Measurements from ENCODE around the gene KRTAP12-4. TPM values are rescaled to one million over a fixed set of nuclear protein-coding genes. Genes with fewer than 3 reads are reported as not detected.

The KRTAP12-4 gene, protein sequence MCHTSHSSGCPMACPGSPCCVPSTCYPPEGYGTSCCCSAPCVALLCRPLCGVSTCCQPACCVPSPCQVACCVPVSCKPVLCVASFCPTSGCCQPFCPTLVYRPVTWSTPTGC
- total RNA-seq (2022; extraction: Qiagen RNA extraction; ENCODE audit: low read depth): not detected in 5 replicates

DNA sequence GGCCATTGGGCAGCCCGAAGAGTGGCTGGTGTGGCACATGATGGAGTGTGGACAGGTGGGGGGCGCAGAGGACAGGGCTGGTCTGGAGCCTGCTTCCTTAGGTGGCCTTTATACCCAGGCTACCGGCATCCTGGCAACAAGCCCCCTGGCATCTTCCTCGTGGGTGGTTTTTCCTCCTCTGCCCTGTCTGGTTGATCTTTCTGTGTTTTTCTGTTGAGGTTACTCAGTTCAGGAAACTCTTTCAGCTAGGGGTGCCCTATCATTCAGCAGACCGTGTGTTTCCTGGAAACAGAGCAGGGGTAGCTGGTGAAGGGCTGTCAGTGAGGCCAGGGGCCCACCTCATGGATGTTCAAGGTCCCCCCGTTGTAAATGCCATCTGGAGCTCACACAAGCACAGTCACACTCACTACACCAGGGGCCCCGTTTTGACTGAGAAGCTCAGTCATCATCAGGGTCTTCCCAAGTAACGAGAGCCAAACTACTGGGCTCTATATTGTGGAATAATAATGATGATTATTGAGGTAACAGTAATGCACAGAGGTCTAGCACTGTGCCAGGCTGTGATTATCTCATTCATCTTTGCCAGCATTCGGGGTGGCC, at the start of gene KRTAP12-4:
Gene KRTAP12-4 (minus strand): TSS at position 84 of the 600 bp plus-strand sequence. CDS start 45 bp downstream, at position 39.

DNA sequence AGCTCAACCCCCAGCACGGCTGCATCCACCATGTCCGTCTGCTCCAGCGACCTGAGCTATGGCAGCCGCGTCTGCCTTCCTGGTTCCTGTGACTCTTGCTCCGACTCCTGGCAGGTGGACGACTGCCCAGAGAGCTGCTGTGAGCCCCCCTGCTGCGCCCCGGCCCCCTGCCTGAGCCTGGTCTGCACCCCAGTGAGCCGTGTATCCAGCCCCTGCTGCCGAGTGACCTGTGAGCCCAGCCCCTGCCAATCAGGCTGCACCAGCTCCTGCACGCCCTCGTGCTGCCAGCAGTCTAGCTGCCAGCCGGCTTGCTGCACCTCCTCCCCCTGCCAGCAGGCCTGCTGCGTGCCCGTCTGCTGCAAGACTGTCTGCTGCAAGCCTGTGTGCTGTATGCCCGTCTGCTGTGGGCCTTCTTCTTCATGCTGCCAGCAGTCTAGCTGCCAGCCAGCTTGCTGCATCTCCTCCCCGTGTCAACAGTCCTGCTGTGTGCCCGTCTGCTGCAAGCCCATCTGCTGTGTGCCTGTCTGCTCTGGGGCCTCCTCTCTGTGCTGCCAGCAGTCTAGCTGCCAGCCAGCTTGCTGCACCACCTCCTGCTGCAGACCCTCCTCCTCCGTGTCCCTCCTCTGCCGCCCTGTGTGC, 42.8 kb upstream of the KRTAP12-4 start, which contains the start of gene KRTAP10-12:
Gene KRTAP10-12 (plus strand): TSS at position 1 of the 639 bp plus-strand sequence. CDS start 30 bp downstream, at position 31.

DNA sequence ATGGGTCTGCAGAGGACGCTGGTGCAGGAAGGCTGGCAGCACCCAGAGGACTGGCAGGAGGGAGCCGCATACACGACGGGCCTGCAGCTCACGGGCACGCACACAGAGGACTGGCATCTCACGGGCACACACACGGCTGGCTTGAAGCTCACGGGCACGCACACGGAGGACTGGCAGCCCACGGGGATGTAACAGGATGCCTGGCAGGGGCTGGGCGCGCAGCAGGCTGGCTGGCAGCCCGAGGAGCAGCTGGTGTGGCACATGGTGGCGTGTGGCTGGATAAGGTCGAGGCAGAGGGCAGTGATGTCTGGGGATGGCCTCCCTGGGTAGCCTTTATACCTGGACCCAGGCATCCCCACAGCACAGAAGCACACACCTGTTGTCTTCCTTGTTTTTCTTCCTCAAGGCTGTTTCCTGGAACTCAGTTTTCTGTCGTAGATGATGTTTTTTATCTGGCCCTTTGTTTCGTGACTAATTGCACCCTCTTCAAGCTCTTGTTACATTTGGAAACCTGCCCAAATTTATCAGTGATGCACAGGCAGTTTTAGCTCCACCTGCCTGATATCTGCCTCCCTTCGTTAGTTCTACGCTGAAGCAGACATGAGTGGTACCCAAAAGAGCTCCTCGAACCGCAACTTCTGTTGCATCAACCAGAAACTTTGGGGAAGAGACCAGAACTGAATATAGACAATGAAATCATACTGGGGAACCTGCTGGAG, 27.6 kb upstream of the KRTAP12-4 start, which contains the start of gene KRTAP12-1:
Gene KRTAP12-1 (minus strand): TSS at position 303 of the 719 bp plus-strand sequence. CDS start 40 bp downstream, at position 263.

DNA sequence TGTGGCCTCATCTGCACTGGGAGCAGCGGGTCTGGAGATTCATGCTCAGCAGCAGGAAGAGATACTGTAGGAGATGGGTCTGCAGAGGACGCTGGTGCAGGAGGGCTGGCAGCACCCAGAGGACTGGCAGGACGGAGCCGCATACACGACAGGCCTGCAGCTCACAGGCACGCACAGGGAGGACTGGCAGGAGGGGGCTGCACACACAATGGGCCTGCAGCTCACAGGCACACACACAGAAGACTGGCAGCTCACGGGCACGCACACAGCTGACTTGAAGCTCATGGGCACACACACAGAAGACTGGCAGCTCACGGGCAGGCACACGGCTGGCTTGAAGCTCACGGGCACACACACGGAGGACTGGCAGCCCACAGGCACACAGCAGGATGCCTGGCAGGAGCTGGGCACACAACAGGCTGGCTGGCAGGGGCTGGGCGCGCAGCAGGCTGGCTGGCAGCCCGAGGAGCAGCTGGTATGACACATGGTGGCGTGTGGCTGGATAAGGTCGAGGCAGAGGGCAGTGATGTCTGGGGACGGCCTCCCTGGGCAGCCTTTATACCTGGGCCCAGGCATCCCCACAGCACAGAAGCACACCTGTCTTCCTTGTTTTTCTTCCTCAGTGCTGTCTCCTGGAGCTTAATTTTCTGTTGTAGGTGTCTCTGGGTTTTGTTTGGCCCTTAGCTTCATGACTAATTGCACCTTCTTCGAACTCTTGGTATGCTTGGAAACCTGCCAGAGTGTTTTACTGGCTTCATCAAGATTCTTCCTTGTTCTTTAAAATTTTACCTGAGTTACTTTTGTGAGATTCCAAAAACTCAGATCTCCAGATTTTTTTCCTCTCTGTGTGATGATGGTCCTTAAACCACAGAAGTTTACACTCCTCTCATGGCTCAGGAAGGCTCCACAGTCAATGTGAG, 12.2 kb upstream of the KRTAP12-4 start, which contains the start of gene KRTAP12-2:
Gene KRTAP12-2 (minus strand): TSS at position 527 of the 920 bp plus-strand sequence. CDS start 41 bp downstream, at position 486.

DNA sequence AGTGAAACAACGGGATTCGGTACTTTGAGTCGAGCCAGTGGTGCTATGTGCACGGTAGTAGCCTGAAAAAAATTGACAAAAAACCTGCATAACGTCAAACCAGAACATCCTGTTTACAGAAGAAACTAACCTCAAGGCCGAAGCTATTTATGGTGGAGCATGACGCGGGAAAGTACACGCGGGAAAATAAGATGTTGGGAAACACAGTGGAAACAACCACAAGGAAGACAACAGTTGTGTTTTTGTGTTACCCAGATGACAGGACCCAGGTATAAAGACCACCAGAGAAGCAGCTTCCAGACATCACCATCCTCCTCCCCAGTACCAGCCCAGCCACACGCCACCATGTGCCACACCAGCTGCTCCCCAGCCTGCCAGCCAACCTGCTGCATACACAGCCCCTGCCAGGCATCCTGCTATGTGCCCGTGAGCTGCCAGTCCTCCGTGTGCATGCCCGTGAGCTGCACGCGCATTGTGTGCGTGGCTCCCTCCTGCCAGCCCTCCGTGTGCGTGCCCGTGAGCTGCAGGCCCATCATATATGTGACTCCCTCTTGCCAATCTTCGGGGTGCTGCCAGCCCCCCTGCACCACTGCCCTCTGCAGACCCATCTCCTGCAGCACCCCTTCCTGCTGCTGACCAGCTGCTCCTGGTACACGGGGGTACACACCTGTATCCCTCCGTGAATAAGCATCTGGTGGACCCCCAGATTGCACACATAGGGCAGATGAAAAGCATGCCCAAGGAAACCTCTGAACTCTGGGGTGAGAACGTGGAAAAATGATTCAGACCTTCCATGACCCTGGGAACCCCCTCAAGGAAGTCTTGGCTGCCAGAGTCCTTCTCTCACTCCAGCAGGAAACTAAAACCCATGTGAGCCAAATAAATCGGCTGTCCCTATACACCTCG, 3.4 kb upstream of the KRTAP12-4 start, which contains the start of gene KRTAP12-3:
Gene KRTAP12-3 (plus strand): TSS at position 298 of the 906 bp plus-strand sequence. CDS start 48 bp downstream, at position 346.

DNA sequence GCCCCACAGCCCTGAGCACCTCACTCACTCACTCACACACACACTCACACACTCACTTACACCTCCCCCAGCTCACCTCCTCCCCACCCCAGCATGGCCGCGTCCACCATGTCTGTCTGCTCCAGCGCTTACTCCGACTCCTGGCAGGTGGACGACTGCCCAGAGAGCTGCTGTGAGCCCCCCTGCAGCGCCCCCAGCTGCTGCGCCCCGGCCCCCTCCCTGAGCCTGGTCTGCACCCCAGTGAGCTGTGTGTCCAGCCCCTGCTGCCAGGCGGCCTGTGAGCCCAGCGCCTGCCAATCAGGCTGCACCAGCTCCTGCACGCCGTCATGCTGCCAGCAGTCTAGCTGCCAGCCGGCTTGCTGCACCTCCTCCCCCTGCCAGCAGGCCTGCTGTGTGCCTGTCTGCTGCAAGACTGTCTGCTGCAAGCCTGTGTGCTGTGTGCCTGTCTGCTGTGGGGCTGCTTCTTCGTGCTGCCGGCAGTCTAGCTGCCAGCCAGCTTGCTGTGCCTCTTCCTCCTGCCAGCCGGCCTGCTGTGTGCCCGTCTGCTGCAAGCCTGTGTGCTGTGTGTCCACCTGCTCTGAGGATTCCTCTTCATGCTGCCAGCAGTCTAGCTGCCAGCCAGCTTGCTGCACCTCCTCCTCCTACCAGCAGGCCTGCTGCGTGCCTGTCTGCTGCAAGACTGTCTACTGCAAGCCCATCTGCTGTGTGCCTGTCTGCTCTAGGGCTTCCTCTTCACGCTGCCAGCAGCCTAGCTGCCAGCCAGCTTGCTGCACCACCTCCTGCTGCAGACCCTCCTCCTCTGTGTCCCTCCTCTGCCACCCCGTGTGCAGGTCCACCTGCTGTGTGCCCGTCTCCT, 7.9 kb downstream of the KRTAP12-4 start, which contains the start of gene KRTAP10-11:
Gene KRTAP10-11 (plus strand): TSS at position 49 of the 856 bp plus-strand sequence. CDS start 45 bp downstream, at position 94.

DNA sequence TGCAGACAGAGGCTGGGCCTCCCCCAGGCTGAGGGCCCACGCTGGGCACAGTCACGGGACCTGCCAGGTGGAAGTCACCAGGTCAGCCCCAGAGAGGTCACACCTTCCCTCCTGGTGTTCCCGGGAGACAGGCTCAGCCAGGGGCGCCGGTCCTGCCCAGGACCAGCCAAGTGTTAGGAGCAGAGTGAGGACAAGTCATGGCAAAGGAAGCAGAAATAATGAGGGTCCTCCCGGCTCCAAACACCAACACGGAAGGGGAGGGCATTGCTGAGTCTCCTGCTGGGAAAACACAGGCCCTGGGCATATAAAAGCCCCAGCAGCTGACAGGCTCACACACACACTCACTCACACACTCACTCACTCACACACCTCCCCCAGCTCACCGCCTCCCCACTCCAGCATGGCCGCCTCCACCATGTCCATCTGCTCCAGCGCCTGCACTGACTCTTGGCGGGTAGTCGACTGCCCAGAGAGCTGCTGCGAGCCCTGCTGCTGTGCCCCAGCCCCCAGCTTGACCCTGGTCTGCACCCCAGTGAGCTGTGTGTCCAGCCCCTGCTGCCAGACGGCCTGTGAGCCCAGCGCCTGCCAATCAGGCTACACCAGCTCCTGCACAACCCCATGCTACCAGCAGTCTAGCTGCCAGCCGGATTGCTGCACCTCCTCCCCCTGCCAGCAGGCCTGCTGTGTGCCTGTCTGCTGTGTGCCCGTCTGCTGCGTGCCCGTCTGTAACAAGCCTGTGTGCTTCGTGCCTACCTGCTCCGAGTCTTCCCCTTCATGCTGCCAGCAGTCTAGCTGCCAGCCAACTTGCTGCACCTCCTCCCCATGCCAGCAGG, 17.2 kb downstream of the KRTAP12-4 start, which contains the start of gene KRTAP10-10:
Gene KRTAP10-10 (plus strand): TSS at position 339 of the 833 bp plus-strand sequence. CDS start 62 bp downstream, at position 401.

DNA sequence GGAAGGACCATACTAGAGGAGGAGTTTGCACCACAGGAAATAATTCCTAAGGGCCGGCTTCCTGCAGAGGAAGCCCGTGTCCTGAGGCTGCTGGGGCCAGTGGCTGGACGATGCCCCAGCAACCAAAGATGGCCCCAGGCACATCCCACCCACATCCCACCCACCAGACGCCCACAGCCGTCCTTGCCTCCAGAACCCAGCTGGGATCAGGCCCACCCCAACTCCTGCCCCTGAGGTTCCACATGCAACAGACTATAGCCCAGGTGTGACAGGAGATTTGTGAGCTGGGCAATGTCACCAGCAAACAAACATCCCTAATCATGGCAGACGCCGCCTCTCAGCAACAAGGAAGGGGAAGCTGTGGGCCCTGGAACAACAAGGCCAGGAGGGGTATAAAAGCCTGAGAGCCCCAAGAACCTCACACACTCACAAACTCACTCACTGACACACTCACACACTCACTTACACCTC, 27.8 kb downstream of the KRTAP12-4 start, which contains the start of gene KRTAP10-9:
Gene KRTAP10-9 (plus strand): TSS at position 421 of the 471 bp plus-strand sequence. CDS start 79 bp downstream, outside the sequence.

DNA sequence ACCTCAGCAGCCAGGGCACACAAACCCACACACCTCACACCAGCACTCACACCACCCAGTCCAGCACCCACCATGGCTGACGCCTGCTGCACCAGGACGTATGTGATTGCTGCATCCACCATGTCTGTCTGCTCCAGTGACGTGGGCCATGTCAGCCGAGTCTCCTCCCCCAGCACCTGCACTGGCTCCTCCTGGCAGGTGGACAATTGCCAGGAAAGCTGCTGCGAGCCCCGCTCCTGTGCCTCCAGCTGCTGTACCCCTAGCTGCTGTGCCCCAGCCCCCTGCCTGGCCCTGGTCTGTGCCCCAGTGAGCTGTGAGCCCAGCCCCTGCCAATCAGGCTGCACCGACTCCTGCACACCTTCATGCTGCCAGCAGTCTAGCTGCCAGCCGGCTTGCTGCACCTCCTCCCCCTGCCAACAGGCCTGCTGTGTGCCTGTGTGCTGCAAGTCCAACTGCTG, 42.4 kb downstream of the KRTAP12-4 start, which contains the start of gene KRTAP10-8:
Gene KRTAP10-8 (plus strand): TSS at position 51 of the 458 bp plus-strand sequence. CDS start 22 bp downstream, at position 73.

Other genes starting within 250 kb of the KRTAP12-4 start
- 0.95 to 2.4 TPM (median 1.9 TPM) in 5 replicates for gene LRRC3, start 199.1 kb downstream of the KRTAP12-4 start, total RNA-seq (2022; extraction: Qiagen RNA extraction; ENCODE audit: low read depth)
- not detected in 5 replicates for gene KRTAP10-1, start 114.5 kb downstream of the KRTAP12-4 start, total RNA-seq (2022; extraction: Qiagen RNA extraction; ENCODE audit: low read depth)
- not detected in 5 replicates for gene KRTAP10-2, start 103.2 kb downstream of the KRTAP12-4 start, total RNA-seq (2022; extraction: Qiagen RNA extraction; ENCODE audit: low read depth)
- gene KRTAP10-3, start 95.9 kb downstream of the KRTAP12-4 start, total RNA-seq (2022; extraction: Qiagen RNA extraction; ENCODE audit: low read depth): not detected in 5 replicates
- not detected in 5 replicates for gene KRTAP10-4, start 80.9 kb downstream of the KRTAP12-4 start, total RNA-seq (2022; extraction: Qiagen RNA extraction; ENCODE audit: low read depth)
- gene KRTAP10-5, start 74.1 kb downstream of the KRTAP12-4 start, total RNA-seq (2022; extraction: Qiagen RNA extraction; ENCODE audit: low read depth): not detected in 5 replicates
- not detected in 5 replicates for gene KRTAP10-6, start 62.2 kb downstream of the KRTAP12-4 start, total RNA-seq (2022; extraction: Qiagen RNA extraction; ENCODE audit: low read depth)
- not detected in 5 replicates for gene KRTAP10-7, start 54.1 kb downstream of the KRTAP12-4 start, total RNA-seq (2022; extraction: Qiagen RNA extraction; ENCODE audit: low read depth)
- not detected in 5 replicates for gene KRTAP10-8, start 42.6 kb downstream of the KRTAP12-4 start, total RNA-seq (2022; extraction: Qiagen RNA extraction; ENCODE audit: low read depth)
- not detected in 5 replicates for gene KRTAP10-9, start 27.6 kb downstream of the KRTAP12-4 start, total RNA-seq (2022; extraction: Qiagen RNA extraction; ENCODE audit: low read depth)
- not detected in 5 replicates for gene KRTAP10-10, start 17.3 kb downstream of the KRTAP12-4 start, total RNA-seq (2022; extraction: Qiagen RNA extraction; ENCODE audit: low read depth)
- not detected in 5 replicates for gene KRTAP10-11, start 8.2 kb downstream of the KRTAP12-4 start, total RNA-seq (2022; extraction: Qiagen RNA extraction; ENCODE audit: low read depth)
- gene KRTAP12-3, start 3.3 kb upstream of the KRTAP12-4 start, total RNA-seq (2022; extraction: Qiagen RNA extraction; ENCODE audit: low read depth): not detected in 5 replicates
- gene KRTAP12-2, start 12.3 kb upstream of the KRTAP12-4 start, total RNA-seq (2022; extraction: Qiagen RNA extraction; ENCODE audit: low read depth): not detected in 5 replicates
- not detected in 5 replicates for gene KRTAP12-1, start 27.5 kb upstream of the KRTAP12-4 start, total RNA-seq (2022; extraction: Qiagen RNA extraction; ENCODE audit: low read depth)
- not detected in 5 replicates for gene KRTAP10-12, start 42.5 kb upstream of the KRTAP12-4 start, total RNA-seq (2022; extraction: Qiagen RNA extraction; ENCODE audit: low read depth)
- not detected in 5 replicates for gene TSPEAR, start 56.9 kb upstream of the KRTAP12-4 start, total RNA-seq (2022; extraction: Qiagen RNA extraction; ENCODE audit: low read depth)
- gene UBE2G2, start 147.2 kb upstream of the KRTAP12-4 start, total RNA-seq (2022; extraction: Qiagen RNA extraction; ENCODE audit: low read depth): 27.7 to 38.3 TPM (median 35.9 TPM) in 5 replicates
- gene SUMO3, start 163.4 kb upstream of the KRTAP12-4 start, total RNA-seq (2022; extraction: Qiagen RNA extraction; ENCODE audit: low read depth): 47.7 to 70.0 TPM (median 65.5 TPM) in 5 replicates
- 87.3 to 105 TPM (median 98.5 TPM) in 5 replicates for gene PTTG1IP, start 219.0 kb upstream of the KRTAP12-4 start, total RNA-seq (2022; extraction: Qiagen RNA extraction; ENCODE audit: low read depth)